ENCODE measurements around the gene MRPL45. TPM values are rescaled to one million over a fixed set of nuclear protein-coding genes. Genes with fewer than 3 reads are reported as not detected.

Gene MRPL45
- total RNA-seq, result 29.9 and 31.7 TPM in 2 replicates

DNA sequence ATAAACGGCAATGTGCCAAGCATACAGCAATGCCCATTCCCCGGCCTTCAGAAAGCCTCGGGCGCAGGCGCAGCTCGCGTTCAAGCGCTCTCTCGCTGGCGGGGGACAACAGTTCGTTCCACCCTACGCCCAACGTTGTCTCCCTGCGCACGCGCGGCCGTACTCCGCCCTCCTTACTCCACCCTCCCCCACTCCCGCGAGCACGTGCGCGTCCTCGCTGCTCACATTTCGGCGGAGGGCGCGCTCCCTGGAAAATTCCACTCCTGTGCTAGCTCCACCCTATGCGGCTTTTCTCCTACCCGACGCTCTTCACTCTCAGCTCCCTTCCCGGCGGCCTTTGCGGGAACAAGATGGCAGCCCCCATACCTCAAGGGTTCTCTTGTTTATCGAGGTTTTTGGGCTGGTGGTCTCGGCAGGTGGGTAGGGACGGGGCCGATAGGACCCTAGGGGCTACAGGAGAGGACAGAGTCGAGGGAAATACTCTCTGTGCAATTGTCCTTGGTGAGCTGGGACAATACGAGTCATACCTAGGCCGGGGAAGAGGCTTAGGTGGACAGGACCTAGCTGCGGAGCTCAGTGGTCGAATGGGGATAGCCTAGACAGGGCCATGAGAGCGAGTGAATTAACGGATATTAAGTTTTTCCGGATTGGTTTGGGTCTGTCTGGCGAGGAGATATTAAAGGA lies at the start of gene MRPL45:
Gene MRPL45 (plus strand): TSS at position 335 of the 684 bp plus-strand sequence. CDS start 16 bp downstream, at position 351.

DNA sequence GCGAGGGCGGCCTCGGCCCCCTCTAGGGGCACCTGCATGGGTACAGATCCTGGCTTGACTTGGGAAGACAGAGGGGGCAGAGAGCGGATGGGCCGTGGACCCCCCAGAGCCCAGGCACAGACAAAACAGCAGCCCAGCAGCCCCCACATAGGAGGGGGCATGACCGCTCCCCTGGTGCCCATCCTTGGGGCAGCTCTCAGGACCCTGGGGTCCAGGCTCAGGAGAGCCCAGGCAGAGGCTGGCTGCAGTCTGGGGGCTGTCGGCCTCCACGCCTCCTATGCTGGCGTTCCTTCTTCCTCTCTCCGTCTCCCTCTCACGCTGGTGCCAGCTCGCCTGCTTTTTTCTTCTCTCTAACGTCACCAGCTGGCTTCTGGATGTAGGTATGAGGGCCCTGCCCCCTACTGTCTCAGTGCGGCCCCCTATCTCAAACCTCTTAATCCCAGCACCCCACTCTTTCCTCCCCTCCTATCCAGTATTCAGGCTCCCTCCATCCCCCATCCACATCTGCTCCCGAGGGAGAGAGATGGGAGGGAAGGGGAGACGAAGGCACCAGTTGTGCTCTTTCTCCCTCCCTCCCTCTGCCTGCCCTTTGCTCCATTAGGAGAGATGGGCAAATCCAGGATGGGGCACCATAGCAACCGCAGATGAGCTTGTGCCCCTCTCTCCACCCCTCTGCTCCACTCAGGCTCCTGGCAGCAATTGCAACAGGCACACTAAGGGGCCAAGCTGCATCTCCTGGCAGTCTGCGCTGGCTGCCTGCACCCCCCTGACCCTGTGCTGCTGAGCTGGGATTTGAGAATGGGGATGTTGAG lies 46.8 kb downstream of the MRPL45 start, which contains the start of gene GPR179:
Gene GPR179 (minus strand): TSS at position 349 of the 812 bp plus-strand sequence. CDS start 167 bp downstream, at position 182.

DNA sequence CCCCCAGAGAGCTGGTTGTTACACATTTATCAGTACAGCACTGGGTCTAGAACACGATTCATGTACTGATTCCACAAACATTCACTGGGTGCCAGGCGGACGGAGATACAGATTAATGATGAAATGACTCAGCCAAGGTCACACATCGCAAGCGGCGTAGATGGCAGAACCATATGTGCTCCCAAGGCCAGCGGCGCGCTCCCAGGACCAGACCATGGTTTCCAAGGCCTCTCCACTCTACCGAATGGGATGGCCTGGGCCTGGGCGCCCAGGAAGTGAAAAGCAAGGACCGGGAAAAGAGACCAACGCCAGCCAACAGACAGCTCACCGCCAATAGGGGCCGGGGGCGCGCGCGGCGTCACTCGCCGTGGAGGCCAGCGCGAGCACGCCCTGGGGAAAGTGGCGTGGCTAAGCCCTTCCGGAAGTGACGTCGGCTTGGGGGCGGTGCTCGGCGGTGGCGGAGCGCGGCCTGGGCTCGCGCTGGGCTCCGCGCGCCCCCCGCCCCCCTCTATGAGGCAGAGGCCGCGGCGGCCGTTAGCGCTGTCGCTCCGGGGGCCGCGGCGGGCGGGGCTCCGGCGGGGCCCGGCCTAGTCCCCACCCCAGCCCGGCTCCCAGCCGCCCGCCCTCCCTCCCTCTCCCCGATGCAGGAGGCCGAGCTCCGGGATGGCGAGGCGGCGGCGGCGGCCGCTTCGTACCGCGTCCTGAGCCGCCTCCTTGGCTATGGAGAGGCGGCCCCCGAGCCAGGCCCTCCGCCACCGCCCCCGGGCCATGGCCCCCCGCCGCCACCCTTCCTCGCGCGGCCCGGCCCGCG lies 54.6 kb downstream of the MRPL45 start, which contains the start of gene SOCS7:
Gene SOCS7 (plus strand): TSS at position 433 of the 811 bp plus-strand sequence. CDS start 209 bp downstream, at position 642.

Other genes with a start within 250 kb of the MRPL45 start
- 1.3 TPM in 1 of 2 replicates, not detected in the other for gene TBC1D3C, start 228.5 kb upstream of the MRPL45 start, total RNA-seq
- not detected in 2 replicates for gene TBC1D3E, start 169.2 kb upstream of the MRPL45 start, total RNA-seq
- not detected in 2 replicates for gene TBC1D3, start 104.6 kb upstream of the MRPL45 start, total RNA-seq
- not detected in 2 replicates for gene GPR179, start 46.8 kb downstream of the MRPL45 start, total RNA-seq
- gene SOCS7, start 54.7 kb downstream of the MRPL45 start, total RNA-seq, result 13.7 and 21.6 TPM in 2 replicates
- 93.3 and 107 TPM in 2 replicates for gene ARHGAP23, start 131.3 kb downstream of the MRPL45 start, total RNA-seq

All from hair follicle dermal papilla cell (primary cell).